ENCODE results near the gene PPP2R2C. TPM values are rescaled to one million over a fixed set of nuclear protein-coding genes. Genes with fewer than 3 reads are reported as not detected.

PPP2R2C gene
- total and polyA plus RNA-seq, 2 experiments from 2014 or later: 1.3 to 9.2 TPM

DNA sequence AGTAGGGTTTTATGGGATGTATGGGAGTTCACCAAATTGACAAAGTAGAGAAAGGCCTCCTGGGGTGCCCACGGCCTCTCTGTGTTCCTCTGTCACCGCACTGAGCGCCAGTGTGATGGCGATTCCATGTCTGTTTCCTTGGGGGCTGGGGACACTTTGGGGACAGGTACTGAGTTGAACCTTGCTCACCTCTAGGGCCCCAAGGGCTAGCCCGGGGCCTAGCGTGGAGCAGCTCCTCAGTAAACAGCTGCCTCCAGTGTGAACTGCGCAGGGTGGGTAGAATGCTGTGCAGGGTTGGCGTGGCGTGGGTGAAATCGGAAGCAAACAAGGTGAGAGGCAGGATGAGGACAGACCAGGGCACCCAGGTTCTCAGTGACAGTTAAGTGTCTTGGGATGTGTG is 97.8 kb downstream of the PPP2R2C start (continued):
- TF ChIP-seq, protein P1, sequence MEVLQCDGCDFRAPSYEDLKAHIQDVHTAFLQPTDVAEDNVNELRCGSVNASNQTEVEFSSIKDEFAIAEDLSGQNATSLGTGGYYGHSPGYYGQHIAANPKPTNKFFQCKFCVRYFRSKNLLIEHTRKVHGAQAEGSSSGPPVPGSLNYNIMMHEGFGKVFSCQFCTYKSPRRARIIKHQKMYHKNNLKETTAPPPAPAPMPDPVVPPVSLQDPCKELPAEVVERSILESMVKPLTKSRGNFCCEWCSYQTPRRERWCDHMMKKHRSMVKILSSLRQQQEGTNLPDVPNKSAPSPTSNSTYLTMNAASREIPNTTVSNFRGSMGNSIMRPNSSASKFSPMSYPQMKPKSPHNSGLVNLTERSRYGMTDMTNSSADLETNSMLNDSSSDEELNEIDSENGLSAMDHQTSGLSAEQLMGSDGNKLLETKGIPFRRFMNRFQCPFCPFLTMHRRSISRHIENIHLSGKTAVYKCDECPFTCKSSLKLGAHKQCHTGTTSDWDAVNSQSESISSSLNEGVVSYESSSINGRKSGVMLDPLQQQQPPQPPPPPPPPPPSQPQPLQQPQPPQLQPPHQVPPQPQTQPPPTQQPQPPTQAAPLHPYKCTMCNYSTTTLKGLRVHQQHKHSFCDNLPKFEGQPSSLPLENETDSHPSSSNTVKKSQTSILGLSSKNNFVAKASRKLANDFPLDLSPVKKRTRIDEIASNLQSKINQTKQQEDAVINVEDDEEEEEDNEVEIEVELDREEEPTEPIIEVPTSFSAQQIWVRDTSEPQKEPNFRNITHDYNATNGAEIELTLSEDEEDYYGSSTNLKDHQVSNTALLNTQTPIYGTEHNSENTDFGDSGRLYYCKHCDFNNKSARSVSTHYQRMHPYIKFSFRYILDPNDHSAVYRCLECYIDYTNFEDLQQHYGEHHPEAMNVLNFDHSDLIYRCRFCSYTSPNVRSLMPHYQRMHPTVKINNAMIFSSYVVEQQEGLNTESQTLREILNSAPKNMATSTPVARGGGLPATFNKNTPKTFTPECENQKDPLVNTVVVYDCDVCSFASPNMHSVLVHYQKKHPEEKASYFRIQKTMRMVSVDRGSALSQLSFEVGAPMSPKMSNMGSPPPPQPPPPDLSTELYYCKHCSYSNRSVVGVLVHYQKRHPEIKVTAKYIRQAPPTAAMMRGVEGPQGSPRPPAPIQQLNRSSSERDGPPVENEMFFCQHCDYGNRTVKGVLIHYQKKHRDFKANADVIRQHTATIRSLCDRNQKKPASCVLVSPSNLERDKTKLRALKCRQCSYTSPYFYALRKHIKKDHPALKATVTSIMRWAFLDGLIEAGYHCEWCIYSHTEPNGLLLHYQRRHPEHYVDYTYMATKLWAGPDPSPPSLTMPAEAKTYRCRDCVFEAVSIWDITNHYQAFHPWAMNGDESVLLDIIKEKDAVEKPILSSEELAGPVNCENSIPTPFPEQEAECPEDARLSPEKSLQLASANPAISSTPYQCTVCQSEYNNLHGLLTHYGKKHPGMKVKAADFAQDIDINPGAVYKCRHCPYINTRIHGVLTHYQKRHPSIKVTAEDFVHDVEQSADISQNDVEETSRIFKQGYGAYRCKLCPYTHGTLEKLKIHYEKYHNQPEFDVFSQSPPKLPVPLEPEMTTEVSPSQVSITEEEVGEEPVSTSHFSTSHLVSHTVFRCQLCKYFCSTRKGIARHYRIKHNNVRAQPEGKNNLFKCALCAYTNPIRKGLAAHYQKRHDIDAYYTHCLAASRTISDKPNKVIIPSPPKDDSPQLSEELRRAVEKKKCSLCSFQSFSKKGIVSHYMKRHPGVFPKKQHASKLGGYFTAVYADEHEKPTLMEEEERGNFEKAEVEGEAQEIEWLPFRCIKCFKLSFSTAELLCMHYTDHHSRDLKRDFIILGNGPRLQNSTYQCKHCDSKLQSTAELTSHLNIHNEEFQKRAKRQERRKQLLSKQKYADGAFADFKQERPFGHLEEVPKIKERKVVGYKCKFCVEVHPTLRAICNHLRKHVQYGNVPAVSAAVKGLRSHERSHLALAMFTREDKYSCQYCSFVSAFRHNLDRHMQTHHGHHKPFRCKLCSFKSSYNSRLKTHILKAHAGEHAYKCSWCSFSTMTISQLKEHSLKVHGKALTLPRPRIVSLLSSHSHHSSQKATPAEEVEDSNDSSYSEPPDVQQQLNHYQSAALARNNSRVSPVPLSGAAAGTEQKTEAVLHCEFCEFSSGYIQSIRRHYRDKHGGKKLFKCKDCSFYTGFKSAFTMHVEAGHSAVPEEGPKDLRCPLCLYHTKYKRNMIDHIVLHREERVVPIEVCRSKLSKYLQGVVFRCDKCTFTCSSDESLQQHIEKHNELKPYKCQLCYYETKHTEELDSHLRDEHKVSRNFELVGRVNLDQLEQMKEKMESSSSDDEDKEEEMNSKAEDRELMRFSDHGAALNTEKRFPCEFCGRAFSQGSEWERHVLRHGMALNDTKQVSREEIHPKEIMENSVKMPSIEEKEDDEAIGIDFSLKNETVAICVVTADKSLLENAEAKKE (CRISPR knock-in tag; IDR thresholded peaks at IDR 0.05): no peak
- TF ChIP-seq, protein P2, sequence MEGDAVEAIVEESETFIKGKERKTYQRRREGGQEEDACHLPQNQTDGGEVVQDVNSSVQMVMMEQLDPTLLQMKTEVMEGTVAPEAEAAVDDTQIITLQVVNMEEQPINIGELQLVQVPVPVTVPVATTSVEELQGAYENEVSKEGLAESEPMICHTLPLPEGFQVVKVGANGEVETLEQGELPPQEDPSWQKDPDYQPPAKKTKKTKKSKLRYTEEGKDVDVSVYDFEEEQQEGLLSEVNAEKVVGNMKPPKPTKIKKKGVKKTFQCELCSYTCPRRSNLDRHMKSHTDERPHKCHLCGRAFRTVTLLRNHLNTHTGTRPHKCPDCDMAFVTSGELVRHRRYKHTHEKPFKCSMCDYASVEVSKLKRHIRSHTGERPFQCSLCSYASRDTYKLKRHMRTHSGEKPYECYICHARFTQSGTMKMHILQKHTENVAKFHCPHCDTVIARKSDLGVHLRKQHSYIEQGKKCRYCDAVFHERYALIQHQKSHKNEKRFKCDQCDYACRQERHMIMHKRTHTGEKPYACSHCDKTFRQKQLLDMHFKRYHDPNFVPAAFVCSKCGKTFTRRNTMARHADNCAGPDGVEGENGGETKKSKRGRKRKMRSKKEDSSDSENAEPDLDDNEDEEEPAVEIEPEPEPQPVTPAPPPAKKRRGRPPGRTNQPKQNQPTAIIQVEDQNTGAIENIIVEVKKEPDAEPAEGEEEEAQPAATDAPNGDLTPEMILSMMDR (conservative IDR thresholded peaks at IDR 0.05; ENCODE audit: low read depth in 2 of 2): no peak
- no peak for TF ChIP-seq ZNF331 (CRISPR knock-in tag; IDR thresholded peaks at IDR 0.05; ENCODE audit: low read depth)
- no peak for TF ChIP-seq STAT1 (IDR thresholded peaks at IDR 0.05; ENCODE audit: unreplicated experiment)
- no peak for TF ChIP-seq EZH2 (IDR thresholded peaks at IDR 0.05; ENCODE audit: low read depth, unreplicated experiment)
- no peak for TF ChIP-seq NANOG (IDR thresholded peaks at IDR 0.05; ENCODE audit: borderline replicate concordance)
- TF ChIP-seq JUNB (IDR thresholded peaks at IDR 0.05; ENCODE audit: unreplicated experiment): no peak
- TF ChIP-seq, protein P3, sequence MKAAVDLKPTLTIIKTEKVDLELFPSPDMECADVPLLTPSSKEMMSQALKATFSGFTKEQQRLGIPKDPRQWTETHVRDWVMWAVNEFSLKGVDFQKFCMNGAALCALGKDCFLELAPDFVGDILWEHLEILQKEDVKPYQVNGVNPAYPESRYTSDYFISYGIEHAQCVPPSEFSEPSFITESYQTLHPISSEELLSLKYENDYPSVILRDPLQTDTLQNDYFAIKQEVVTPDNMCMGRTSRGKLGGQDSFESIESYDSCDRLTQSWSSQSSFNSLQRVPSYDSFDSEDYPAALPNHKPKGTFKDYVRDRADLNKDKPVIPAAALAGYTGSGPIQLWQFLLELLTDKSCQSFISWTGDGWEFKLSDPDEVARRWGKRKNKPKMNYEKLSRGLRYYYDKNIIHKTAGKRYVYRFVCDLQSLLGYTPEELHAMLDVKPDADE (IDR thresholded peaks at IDR 0.05): no peak

Data from GM23338 (cell line).